Heart left ventricle (tissue), 13 donors: ENCODE results near the gene PLA2G4B.

ENCODE experiments used
- POLR2A ChIP-seq, 2 donors: fragments of 450-650 bp; IDR thresholded peaks; one replicate each; pipeline ENCODE4 v1.6.1; 2017; ENCODE audit warnings: antibody characterized with exemption in 2 of 2, mild to moderate bottlenecking in 2 of 2, moderate library complexity in 2 of 2
- TF ChIP-seq, protein P1 (sequence below), 12 donors: fragments of 200-600 bp; sonication (generic) in 4 of 12; IDR thresholded peaks; one replicate each; pipeline versions ENCODE4 v1.5.0 to v1.8.0; 2018 to 2022; ENCODE audit warnings: antibody characterized with exemption in 12 of 12, mild to moderate bottlenecking in 5 of 12
- donor health status: ischemic (EF 13 %, LVEDD 7.1; RV severe dilation, severe dysfunction).
- donor health status: DM: no; HTN: yes; CAD: no.
- donor health status: DM: no; HTN: no; CAD: no.
- donor health status: ischemic (EF 25% LVEDD 6.9; RV normal size, moderate dysfunction).
- donor health status: ischemic (EF 25% LVEDD 5.7; RV mildly dilated, moderate dysfunction).
- donor health status: ischemic (EF 35%, LVEDD 5.7; RV mildly dilated, moderate dysfunction).
- donor health status: nonischemic (EF 11% LVEDD 7.7; RV severe dilation, severe dysfunction).
- donor health status: DM: yes; HTN: yes; CAD: no.
- donor health status: PGD.
- donor health status: ischemic (EF 29% LVEDD 5.4; RV normal size, mild dysfunction).
- donor health status: nonischemic (EF 23%, LVEDD 6.1; RV moderate dilation, normal function).

DNA sequence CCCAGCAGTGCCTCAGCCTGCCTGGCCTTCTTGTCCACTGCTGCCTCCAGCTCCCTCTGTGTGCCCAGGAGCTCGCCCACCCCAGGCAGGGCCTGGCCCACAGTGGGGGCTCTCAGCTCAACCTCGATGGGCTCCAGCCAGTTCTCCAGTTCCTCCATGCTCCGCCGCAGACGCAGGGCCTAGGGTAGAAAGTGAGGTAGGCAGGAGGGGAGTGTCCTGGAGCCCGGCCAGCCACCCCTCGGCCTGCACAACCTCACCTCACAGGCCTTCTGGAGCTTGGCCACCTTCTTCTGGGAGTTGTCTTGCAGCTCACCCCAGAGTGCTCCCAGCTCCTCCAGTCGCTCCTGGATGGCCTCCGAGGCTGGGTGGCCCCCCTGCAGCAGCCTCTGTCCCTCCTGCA, 18.7 kb downstream of the PLA2G4B start:
- TF ChIP-seq, protein P1, sequence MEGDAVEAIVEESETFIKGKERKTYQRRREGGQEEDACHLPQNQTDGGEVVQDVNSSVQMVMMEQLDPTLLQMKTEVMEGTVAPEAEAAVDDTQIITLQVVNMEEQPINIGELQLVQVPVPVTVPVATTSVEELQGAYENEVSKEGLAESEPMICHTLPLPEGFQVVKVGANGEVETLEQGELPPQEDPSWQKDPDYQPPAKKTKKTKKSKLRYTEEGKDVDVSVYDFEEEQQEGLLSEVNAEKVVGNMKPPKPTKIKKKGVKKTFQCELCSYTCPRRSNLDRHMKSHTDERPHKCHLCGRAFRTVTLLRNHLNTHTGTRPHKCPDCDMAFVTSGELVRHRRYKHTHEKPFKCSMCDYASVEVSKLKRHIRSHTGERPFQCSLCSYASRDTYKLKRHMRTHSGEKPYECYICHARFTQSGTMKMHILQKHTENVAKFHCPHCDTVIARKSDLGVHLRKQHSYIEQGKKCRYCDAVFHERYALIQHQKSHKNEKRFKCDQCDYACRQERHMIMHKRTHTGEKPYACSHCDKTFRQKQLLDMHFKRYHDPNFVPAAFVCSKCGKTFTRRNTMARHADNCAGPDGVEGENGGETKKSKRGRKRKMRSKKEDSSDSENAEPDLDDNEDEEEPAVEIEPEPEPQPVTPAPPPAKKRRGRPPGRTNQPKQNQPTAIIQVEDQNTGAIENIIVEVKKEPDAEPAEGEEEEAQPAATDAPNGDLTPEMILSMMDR (IDR thresholded peaks at IDR 0.05), result no peak
- TF ChIP-seq POLR2A (IDR thresholded peaks at IDR 0.05), result no peak
